Activated T-cell treated with anti-CD3 and anti-CD28 coated beads, Interleukin-2, amount 50 U/mL, for 4 hours (primary cell): Measurements from ENCODE around the gene FOXA2. TPM values are rescaled to one million over a fixed set of nuclear protein-coding genes. Genes with fewer than 3 reads are reported as not detected.
"Not testable (repeated sequence)": the region's sequence is repeated elsewhere in the genome, so short reads cannot be mapped to it uniquely, and the experiment has no call there.

Experiments
- ATAC-seq, 2 donors: fragments of 200-7000 bp; cut with Tn5 transposase; one replicate each; pipeline ENCODE4 v1.10.0; 2021
- DNase-seq: peaks from one replicate; pipeline ENCODE4 v3.0.0-alpha.2; 2020
- H3K27me3 Mint-ChIP-seq: one replicate; pipeline ENCODE4 v1.8.0; 2021; ENCODE audit warnings: low read depth, mixed read lengths
- H3K36me3 Mint-ChIP-seq: one replicate; pipeline ENCODE4 v1.8.0; 2022; ENCODE audit warnings: mixed read lengths; ENCODE audit not compliant: insufficient read depth
- H3K4me1 Mint-ChIP-seq: one replicate; pipeline ENCODE4 v1.8.0; 2021; ENCODE audit warnings: low read depth, mixed read lengths
- H3K4me3 Mint-ChIP-seq: one replicate; pipeline ENCODE4 v1.8.0; 2021; ENCODE audit warnings: mild to moderate bottlenecking, moderate library complexity, mixed read lengths
- H3K9me3 Mint-ChIP-seq: one replicate; pipeline ENCODE4 v1.8.0; 2021; ENCODE audit warnings: mixed read lengths
- total RNA-seq, 3 donors: library from RNA; stranded (reverse); gene quantifications; one replicate each; pipeline ENCODE4 v1.2.1, GENCODE V29; 2021

The FOXA2 gene
- total RNA-seq, 3 donors from 2014 or later: not detected

GRCh38 chr20:22601361-22602141 is 17.2 kb upstream of the FOXA2 start:
- Mint-ChIP-seq H3K36me3 (no peaks in the 10 kb centered on the region), H3K4me3 (no peak overlapping the region), H3K27me3 (no peaks in the 10 kb centered on the region), H3K4me1 (no peaks in the 10 kb centered on the region), H3K9me3 (peaks cover 5% of the 10 kb centered on the region)
- ATAC-seq (no peak), DNase-seq (no peak)

- not testable (repeated sequence) for H3K4me3 Mint-ChIP-seq, H3K9me3 Mint-ChIP-seq, DNase-seq, H3K4me1 Mint-ChIP-seq, ATAC-seq, H3K27me3 Mint-ChIP-seq, H3K36me3 Mint-ChIP-seq
These were observed 14.9 kb upstream of the FOXA2 start for GRCh38 chr20:22599258-22599657.

GRCh38 chr20:22597303-22597702 is 12.9 kb upstream of the FOXA2 start:
- no peaks in the 10 kb centered on the region for H3K36me3 Mint-ChIP-seq
- no peaks in the 10 kb centered on the region for H3K4me1 Mint-ChIP-seq
- DNase-seq: no peak
- no peak overlapping the region for H3K4me3 Mint-ChIP-seq
- H3K27me3 Mint-ChIP-seq: no peaks in the 10 kb centered on the region
- ATAC-seq: no peak
- no peaks in the 10 kb centered on the region for H3K9me3 Mint-ChIP-seq

- no peak for DNase-seq
- no peaks in the 10 kb centered on the region for H3K4me1 Mint-ChIP-seq
- H3K9me3 Mint-ChIP-seq: no peaks in the 10 kb centered on the region
- peaks cover 35% of the 10 kb centered on the region for H3K27me3 Mint-ChIP-seq
- no peak overlapping the region for H3K4me3 Mint-ChIP-seq
- no peaks in the 10 kb centered on the region for H3K36me3 Mint-ChIP-seq
- no peak for ATAC-seq
These were observed 6.3 kb upstream of the FOXA2 start for GRCh38 chr20:22590662-22591061.

- H3K27me3 Mint-ChIP-seq: peaks cover 52% of the 10 kb centered on the region
- no peaks in the 10 kb centered on the region for H3K9me3 Mint-ChIP-seq
- H3K4me3 Mint-ChIP-seq: no peak overlapping the region
- H3K4me1 Mint-ChIP-seq: peaks cover 1% of the 10 kb centered on the region
- H3K36me3 Mint-ChIP-seq: no peaks in the 10 kb centered on the region
- ATAC-seq (no peak), DNase-seq (no peak)
These were observed 2.4 kb upstream of the FOXA2 start for GRCh38 chr20:22586645-22587310.

GRCh38 chr20:22585786-22586493 is 1.6 kb upstream of the FOXA2 start:
- Mint-ChIP-seq H3K4me3 (no peak overlapping the region), H3K4me1 (peaks cover 2% of the 10 kb centered on the region), H3K36me3 (no peaks in the 10 kb centered on the region), H3K27me3 (peaks cover 61% of the 10 kb centered on the region), H3K9me3 (no peaks in the 10 kb centered on the region)
- DNase-seq (no peak), ATAC-seq (no peak)

- Mint-ChIP-seq H3K9me3 (no peaks in the 10 kb centered on the region), H3K4me3 (no peak overlapping the region), H3K27me3 (peaks cover 69% of the 10 kb centered on the region), H3K4me1 (peaks cover 2% of the 10 kb centered on the region), H3K36me3 (no peaks in the 10 kb centered on the region)
- ATAC-seq: no peak
- no peak for DNase-seq
These were observed 782 bp upstream of the FOXA2 start for GRCh38 chr20:22584922-22585785.

- ATAC-seq (no peak), DNase-seq (no peak)
- Mint-ChIP-seq H3K9me3 (no peaks in the 10 kb centered on the region), H3K4me1 (peaks cover 2% of the 10 kb centered on the region), H3K27me3 (peaks cover 68% of the 10 kb centered on the region), H3K36me3 (no peaks in the 10 kb centered on the region), H3K4me3 (no peak overlapping the region)
These were observed 425 bp downstream of the FOXA2 start for GRCh38 chr20:22583773-22584521.

GRCh38 chr20:22582964-22583772 is 1.2 kb downstream of the FOXA2 start:
- H3K27me3 Mint-ChIP-seq: peaks cover 71% of the 10 kb centered on the region
- no peak for ATAC-seq
- no peak for DNase-seq
- H3K4me3 Mint-ChIP-seq: no peak overlapping the region
- H3K36me3 Mint-ChIP-seq: no peaks in the 10 kb centered on the region
- peaks cover 2% of the 10 kb centered on the region for H3K4me1 Mint-ChIP-seq
- H3K9me3 Mint-ChIP-seq: no peaks in the 10 kb centered on the region

- DNase-seq (no peak), ATAC-seq (no peak)
- H3K9me3 Mint-ChIP-seq: no peaks in the 10 kb centered on the region
- peaks cover 72% of the 10 kb centered on the region for H3K27me3 Mint-ChIP-seq
- H3K4me1 Mint-ChIP-seq: peaks cover 2% of the 10 kb centered on the region
- H3K36me3 Mint-ChIP-seq: no peaks in the 10 kb centered on the region
- H3K4me3 Mint-ChIP-seq: no peak overlapping the region
These were observed 1.9 kb downstream of the FOXA2 start for GRCh38 chr20:22582386-22582963.

GRCh38 chr20:22581437-22582385 is 2.7 kb downstream of the FOXA2 start:
- Mint-ChIP-seq H3K36me3 (no peaks in the 10 kb centered on the region), H3K4me1 (peaks cover 2% of the 10 kb centered on the region), H3K27me3 (peaks cover 71% of the 10 kb centered on the region), H3K4me3 (no peak overlapping the region), H3K9me3 (no peaks in the 10 kb centered on the region)
- DNase-seq (no peak), ATAC-seq (no peak)
